NCI-H187 treated with DMSO at 0.1 percent for 48 hours (cell line): ENCODE results near the gene SPNS1.
"Not testable (repeated sequence)": the region's sequence is repeated elsewhere in the genome, so short reads cannot be mapped to it uniquely, and the experiment has no call there.

Experiments used
- DNase-seq: peaks from one replicate; lab custom pipeline; 2025; lab: John Stamatoyannopoulos, UW

SPNS1 gene

GRCh38 chr16:28991687-28992086 lies 17.1 kb downstream of the SPNS1 start:
- DNase-seq: no peak

DNA sequence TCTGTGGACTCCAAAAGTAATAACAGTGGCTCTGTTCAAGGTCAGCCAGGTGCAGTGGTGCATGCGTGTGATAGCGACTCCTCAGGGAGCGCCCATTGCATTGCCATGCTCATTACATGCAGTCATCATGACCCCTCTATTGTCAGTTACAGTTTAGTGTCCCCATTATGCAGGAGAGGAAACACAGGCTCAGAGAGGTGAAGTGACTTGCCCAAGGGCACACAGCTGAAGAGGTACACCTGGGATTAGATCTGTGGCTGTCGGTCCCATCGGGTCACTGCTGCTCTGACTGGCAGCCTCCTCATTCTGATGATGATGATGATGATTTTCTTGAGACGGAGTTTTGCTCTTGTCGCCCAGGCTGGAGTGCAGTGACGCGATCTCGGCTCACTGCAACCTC lies 17.9 kb downstream of the SPNS1 start:
- no peak for DNase-seq

- no peak for DNase-seq
Observed at GRCh38 chr16:28998837-28999236, 24.3 kb downstream of the SPNS1 start.

DNA sequence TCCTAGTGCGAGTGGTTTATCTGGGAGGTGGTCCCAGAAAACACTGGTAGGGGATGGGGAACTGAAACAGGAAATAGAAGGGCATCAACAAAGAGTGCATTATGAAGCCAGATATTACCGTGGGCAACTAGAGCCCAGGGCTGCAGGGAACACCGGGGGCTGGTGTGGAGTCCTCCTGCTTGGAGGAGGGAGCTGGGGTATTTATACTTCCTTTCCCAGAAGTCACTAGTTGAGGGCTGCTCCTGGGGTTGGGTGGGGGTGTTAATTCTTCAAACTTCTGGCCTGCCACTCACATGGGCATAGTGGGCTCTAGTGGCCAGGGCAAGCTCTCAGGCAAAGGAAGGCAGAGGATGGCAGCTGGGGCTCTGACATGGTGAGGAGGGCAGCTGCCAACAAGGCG lies 25.0 kb downstream of the SPNS1 start:
- no peak for DNase-seq

GRCh38 chr16:29000019-29000418 lies 25.4 kb downstream of the SPNS1 start:
- no peak for DNase-seq

GRCh38 chr16:29004496-29005139 lies 30.0 kb downstream of the SPNS1 start:
- not testable (repeated sequence) for DNase-seq

DNA sequence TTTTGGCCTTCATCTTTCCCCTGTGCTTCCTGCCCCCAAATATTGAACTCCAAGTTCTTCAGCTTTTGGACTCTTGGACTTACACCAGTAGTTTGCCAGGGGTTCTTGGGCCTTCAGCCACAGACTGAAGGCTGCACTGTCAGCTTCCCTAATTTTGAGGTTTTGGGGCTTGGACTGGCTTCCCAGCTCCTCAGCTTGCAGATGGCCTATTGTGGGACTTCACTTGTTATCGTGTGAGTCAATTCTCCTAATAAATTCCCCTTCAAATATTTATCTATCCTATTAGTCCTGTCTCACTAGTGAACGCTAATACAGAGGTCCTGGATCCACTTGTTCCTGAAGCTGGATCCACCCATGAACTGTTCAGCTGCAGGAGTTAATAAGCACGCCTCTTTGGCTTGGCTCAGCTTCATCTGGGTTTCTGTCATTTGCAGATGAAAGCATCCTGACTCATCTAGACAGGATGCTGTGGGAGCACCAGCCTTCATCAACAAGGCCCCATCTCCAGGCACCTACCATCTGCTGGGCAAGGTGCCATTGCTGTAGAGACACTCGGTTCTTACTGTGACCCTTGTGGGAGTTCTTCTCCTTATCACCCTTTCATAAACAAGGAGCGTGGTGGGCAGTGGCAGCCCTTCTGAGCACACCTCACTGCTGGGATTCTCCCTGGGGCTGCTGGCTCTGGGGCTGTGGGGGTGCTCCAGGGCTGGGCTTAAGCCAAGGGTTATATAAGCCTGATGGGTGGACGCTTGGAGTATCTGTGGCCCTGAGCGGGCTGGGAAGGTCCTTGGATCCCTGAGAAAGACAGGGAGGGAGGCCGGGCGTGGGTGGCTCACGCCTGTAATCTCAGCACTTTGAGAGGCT lies 33.4 kb downstream of the SPNS1 start:
- no peak for DNase-seq

GRCh38 chr16:29009050-29009837 lies 34.7 kb downstream of the SPNS1 start:
- DNase-seq: no peak

- no peak for DNase-seq
Observed at GRCh38 chr16:29009838-29010166, 35.2 kb downstream of the SPNS1 start.

- DNase-seq: no peak
Observed at GRCh38 chr16:29011112-29011511, 36.5 kb downstream of the SPNS1 start.

DNA sequence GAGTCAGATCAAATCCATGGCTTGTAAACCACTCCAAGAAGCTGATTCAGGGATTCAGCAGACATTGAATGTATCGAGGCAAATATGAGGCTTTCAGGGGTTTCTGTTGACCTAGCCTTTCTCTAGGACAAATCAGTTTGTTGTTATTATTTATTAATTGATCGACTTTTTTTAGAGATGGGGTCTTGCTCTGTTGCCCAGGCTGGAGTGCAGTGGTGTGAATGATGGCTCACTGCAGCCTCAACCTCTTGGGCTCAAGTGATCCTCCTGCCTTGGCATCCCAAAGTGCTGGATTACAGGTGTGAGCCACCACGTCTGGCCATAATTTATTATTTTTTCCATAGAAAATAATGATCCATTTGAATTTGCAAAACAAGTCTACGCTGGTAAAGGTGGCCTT lies 37.3 kb downstream of the SPNS1 start:
- DNase-seq: no peak

- DNase-seq: no peak
Observed at GRCh38 chr16:29012913-29013553, 38.5 kb downstream of the SPNS1 start.

DNA sequence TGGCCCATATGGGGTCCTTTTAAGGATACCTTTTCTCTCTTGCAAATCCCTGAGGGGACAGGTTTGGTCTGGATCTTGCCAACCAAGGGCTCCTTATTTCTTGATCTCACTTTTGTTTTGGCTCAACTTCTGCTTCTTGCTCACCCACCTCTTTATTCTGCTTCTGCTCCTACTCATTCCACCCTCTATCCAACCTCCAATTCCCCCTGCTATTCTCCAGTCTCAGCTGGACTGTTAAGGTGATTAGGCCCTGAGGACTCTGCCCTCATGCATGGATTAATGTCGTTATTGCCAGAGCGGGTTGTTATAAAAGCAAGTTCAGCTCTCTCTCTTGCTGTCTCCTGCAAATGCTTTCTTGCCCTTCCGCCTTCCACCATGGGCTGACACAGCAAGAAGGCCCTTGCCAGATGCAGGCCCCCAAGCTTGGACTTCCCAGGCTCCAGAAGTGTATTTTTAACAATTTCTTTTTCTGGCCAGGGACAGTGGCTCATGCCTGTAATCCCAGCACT lies 40.0 kb downstream of the SPNS1 start:
- DNase-seq: no peak

GRCh38 chr16:29022196-29022595 lies 47.6 kb downstream of the SPNS1 start:
- DNase-seq: no peak

GRCh38 chr16:29023279-29024277 lies 49.0 kb downstream of the SPNS1 start:
- no peak for DNase-seq

DNA sequence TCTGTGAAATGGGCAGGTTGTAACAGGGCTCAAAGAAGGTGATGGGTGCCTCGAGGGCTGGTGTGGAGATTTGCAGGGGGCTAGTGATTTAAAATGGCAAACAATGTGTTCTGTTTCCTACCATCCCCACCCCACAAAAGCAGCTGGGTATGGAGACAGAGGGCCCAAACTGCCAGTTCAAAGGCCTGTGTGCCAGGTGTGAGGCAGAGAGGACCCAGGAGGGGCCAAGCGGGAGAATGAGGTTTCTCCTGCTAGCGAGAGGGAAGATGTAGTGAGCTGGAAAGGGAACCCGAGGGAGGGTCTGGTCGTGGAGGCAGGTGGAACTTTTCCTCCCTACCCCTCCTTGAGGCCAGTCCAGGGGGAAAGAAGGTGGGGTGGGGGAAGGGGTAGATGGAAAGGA lies 49.7 kb downstream of the SPNS1 start:
- no peak for DNase-seq

DNA sequence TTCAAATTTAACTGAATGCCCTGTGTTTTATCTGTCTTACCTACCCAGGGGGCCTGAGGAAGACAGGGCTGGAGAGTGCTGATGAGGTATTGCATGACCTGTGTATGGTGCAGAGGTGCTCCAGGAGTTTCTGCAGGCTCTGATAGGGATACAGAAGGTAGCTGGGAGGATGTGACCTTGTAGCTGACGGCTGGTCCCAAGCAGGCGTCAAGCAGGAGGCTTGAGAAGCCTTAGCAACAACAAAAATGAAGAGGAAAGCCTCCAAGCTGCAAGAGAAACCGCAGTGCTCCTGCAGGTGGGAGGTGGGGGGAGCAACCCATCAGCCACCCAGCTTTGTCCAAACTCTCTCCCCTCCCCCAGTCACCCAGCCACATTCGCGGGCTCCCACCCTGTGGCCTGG lies 50.6 kb downstream of the SPNS1 start:
- DNase-seq: no peak

GRCh38 chr16:29025735-29026134 lies 51.2 kb downstream of the SPNS1 start:
- no peak for DNase-seq

- no peak for DNase-seq
Observed at GRCh38 chr16:29028457-29029167, 54.0 kb downstream of the SPNS1 start.
